Measurements from ENCODE around the gene IKZF2.

DNA sequence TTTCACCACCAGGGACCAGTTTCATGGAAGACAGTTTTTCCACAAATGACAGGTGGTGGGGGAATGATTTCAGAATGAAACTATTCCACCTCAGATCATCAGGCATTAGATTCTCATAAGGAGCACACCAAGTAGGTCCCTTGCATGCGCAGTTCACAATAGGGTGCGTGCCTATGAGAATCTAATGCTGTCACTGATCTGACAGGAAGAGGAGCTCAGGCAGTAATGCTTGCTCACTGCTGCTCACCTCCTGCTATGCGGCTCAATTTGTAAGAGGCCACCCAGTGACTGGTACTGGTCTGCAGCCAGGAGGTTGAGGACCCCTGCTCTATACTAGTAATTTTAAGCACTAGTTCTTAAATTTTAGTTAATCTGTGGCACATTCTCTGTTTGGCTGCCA is 107.8 kb downstream of the IKZF2 start:
- no peak for TF ChIP-seq POLR2A (IDR thresholded peaks at IDR 0.05; ENCODE audit: low read length)
- no peak for TF ChIP-seq GATA1 (IDR thresholded peaks at IDR 0.05; ENCODE audit: low read depth, low read length)

Measured in erythroblast (primary cell).